ENCODE results near the gene MFSD12. TPM values are rescaled to one million over a fixed set of nuclear protein-coding genes. Genes with fewer than 3 reads are reported as not detected.
A peak's percentile ranks its signal among the peaks of the same experiment; 100 is the strongest.

MFSD12 gene
- total RNA-seq, 1 donor from 2014 or later = 80.9 TPM

GRCh38 chr19:3604987-3605343 lies 47.6 kb upstream of the MFSD12 start:
- DNase-seq (ENCODE audit: extremely low spot score, unreplicated experiment) = no peak
- Mint-ChIP-seq H3K4me1 (ENCODE audit: unreplicated experiment) (peaks cover 7% of the 10 kb centered on the region), H3K27ac (no peak overlapping the region), H3K36me3 (no peaks in the 10 kb centered on the region), H3K4me3 (no peak overlapping the region), H3K27me3 (peaks cover 14% of the 10 kb centered on the region), H3K9me3 (no peaks in the 10 kb centered on the region)
- TF ChIP-seq CTCF (conservative IDR thresholded peaks at IDR 0.05) = no peak

GRCh38 chr19:3604227-3604986 lies 47.0 kb upstream of the MFSD12 start:
- no peak for DNase-seq (ENCODE audit: extremely low spot score, unreplicated experiment)
- Mint-ChIP-seq H3K27me3 (peaks cover 14% of the 10 kb centered on the region), H3K9me3 (no peaks in the 10 kb centered on the region), H3K36me3 (no peaks in the 10 kb centered on the region), H3K4me3 (no peak overlapping the region), H3K27ac (no peak overlapping the region), H3K4me1 (ENCODE audit: unreplicated experiment) (peaks cover 7% of the 10 kb centered on the region)
- TF ChIP-seq CTCF (conservative IDR thresholded peaks at IDR 0.05) = no peak

DNA sequence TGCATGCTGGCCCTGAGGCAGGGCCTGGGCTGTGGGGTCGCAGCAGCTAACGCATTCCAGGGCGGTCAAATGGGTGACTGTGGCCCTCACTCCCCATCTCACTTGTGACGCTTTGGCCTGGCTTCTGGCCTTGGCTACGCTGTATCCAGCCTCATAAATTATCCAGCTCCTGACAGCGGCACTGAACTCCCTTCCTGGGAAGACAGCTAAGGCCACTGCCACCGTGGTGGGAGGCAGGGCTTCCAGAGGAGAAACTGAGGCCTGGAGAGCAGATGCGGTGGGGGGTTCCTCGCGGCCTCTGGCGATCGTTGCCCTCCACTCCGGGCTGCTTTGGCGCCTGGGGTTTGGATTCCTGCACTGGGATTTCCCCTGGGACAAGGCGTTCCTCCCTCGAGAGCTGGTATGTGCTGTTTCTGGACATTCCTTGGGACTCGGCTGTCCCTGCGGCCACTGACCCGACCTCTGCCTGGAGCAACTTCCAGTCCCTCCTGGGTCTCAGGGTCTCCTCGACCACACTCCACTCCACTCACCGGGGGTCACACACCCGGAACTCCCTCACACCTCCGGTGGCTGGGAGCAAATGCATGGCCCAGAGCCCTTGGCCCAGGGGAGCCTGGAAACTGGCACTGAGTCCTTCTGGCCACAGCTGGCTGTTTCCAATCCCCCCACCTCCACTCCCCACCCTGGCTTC lies 45.9 kb upstream of the MFSD12 start:
- H3K27me3 Mint-ChIP-seq = peaks cover 12% of the 10 kb centered on the region
- no peak overlapping the region for H3K27ac Mint-ChIP-seq
- H3K9me3 Mint-ChIP-seq = no peaks in the 10 kb centered on the region
- no peak for DNase-seq (ENCODE audit: extremely low spot score, unreplicated experiment)
- H3K4me1 Mint-ChIP-seq (ENCODE audit: unreplicated experiment) = peaks cover 6% of the 10 kb centered on the region
- TF ChIP-seq CTCF (conservative IDR thresholded peaks at IDR 0.05) = no peak
- H3K4me3 Mint-ChIP-seq = no peak overlapping the region
- no peaks in the 10 kb centered on the region for H3K36me3 Mint-ChIP-seq

GRCh38 chr19:3601021-3601420 lies 43.6 kb upstream of the MFSD12 start:
- DNase-seq (ENCODE audit: extremely low spot score, unreplicated experiment) = no peak
- no peak overlapping the region for H3K27ac Mint-ChIP-seq
- no peak for TF ChIP-seq CTCF (conservative IDR thresholded peaks at IDR 0.05)
- no peak overlapping the region for H3K4me3 Mint-ChIP-seq
- no peaks in the 10 kb centered on the region for H3K36me3 Mint-ChIP-seq
- H3K9me3 Mint-ChIP-seq = no peaks in the 10 kb centered on the region
- no peaks in the 10 kb centered on the region for H3K27me3 Mint-ChIP-seq
- H3K4me1 Mint-ChIP-seq (ENCODE audit: unreplicated experiment) = no peaks in the 10 kb centered on the region

DNA sequence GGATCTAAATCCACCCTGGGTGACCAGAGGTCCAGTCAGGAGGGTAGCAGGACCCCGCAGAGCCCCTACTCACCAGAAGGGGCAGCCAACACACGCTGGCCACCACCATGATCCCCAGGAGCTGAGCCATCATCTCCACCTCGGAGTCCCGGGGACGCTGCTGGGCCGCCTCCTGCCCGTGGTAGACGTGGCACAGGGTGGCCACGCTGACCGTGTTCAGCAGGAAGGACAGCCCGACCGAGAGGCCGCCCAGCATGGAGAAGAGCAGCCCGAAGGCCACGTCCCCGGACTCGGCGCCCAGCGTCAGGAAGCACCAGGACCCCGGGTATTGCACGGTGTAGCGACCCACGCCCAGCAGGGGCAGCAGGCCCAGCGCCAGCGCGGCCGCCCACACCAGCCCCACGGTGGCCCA lies 42.4 kb upstream of the MFSD12 start:
- no peaks in the 10 kb centered on the region for H3K9me3 Mint-ChIP-seq
- TF ChIP-seq CTCF (conservative IDR thresholded peaks at IDR 0.05) = peak; percentile 54
- no peak overlapping the region for H3K27ac Mint-ChIP-seq
- H3K27me3 Mint-ChIP-seq = no peaks in the 10 kb centered on the region
- no peak for DNase-seq (ENCODE audit: extremely low spot score, unreplicated experiment)
- H3K4me3 Mint-ChIP-seq = no peak overlapping the region
- no peaks in the 10 kb centered on the region for H3K36me3 Mint-ChIP-seq
- no peaks in the 10 kb centered on the region for H3K4me1 Mint-ChIP-seq (ENCODE audit: unreplicated experiment)

Data from type B pancreatic cell (in vitro differentiated cells).